Measurements from ENCODE around the gene SPTAN1. TPM values are rescaled to one million over a fixed set of nuclear protein-coding genes. Genes with fewer than 3 reads are reported as not detected.

Gene SPTAN1
- total and polyA plus RNA-seq, 8 donors: 58.6 to 155 (median 90.9) TPM

DNA sequence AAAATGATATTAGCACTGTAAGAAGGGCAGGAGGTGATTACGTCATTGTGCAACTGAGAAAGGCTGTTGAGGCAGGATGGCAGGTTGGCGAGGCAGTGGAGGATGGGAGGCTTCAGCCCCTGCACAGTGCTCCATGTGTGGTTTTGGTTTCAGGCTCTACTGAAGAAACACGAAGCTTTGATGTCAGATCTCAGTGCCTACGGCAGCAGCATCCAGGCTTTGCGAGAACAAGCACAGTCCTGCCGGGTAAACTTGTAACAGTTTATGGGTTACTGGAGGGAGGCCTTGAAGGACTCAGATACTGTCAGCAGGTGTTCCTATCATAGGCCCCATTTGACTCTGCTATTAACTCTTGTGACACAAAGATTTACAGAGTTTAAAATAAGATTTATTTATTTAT lies 35.1 kb downstream of the SPTAN1 start:
- Histone ChIP-seq H3K9me3 (no peaks in the 10 kb centered on the region), H3K4me3 (no peak overlapping the region), H3K4me1 (no peaks in the 10 kb centered on the region), H3K36me3 (peaks cover 5 to 85% (median 35%) of the 10 kb centered on the region in 3 donors), H3K27ac (no peak overlapping the region), H3K27me3 (no peaks in the 10 kb centered on the region)
- TF ChIP-seq, protein P1, sequence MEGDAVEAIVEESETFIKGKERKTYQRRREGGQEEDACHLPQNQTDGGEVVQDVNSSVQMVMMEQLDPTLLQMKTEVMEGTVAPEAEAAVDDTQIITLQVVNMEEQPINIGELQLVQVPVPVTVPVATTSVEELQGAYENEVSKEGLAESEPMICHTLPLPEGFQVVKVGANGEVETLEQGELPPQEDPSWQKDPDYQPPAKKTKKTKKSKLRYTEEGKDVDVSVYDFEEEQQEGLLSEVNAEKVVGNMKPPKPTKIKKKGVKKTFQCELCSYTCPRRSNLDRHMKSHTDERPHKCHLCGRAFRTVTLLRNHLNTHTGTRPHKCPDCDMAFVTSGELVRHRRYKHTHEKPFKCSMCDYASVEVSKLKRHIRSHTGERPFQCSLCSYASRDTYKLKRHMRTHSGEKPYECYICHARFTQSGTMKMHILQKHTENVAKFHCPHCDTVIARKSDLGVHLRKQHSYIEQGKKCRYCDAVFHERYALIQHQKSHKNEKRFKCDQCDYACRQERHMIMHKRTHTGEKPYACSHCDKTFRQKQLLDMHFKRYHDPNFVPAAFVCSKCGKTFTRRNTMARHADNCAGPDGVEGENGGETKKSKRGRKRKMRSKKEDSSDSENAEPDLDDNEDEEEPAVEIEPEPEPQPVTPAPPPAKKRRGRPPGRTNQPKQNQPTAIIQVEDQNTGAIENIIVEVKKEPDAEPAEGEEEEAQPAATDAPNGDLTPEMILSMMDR (IDR thresholded peaks at IDR 0.05): no peak
- intact Hi-C loops (cut with DNase I): no loop called here
- no peak for FAIRE-seq
- no peak for ATAC-seq
- no peak for DNase-seq
- WGBS, 2 donors: 69 to 72% methylated on average over 6 of the region's 6 CpGs

DNA sequence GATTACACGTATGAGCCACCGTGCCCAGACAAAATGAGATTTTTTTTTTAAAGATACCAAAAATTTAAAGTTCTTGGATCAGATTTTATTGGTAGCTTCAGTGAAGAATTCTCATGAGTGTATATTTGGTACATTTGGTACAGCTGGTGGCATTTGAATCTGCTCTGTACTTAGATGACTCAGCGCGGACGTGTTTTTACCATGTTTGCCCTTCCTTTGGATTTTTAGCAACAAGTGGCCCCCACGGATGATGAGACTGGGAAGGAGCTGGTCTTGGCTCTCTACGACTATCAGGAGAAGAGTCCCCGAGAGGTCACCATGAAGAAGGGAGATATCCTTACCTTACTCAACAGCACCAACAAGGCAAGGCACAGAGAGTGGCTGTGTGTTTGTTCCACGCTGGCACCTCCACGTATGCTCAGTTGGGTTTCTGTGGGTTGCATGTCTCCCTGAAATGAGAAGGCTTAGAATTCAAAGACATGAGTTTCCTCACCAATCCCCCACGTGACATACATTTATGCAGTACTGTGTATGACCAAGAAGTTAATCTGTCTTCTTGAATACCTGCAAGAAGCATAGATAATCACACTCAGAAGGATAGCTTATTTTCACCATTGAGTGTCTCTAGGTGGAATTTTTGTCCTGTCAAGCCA lies 36.3 kb downstream of the SPTAN1 start:
- TF ChIP-seq, protein P1 (IDR thresholded peaks at IDR 0.05): no peak
- ATAC-seq: no peak
- Histone ChIP-seq H3K27ac (no peak overlapping the region), H3K36me3 (peaks cover 0 to 85% (median 33%) of the 10 kb centered on the region in 3 donors), H3K4me1 (no peaks in the 10 kb centered on the region), H3K4me3 (no peak overlapping the region), H3K27me3 (no peaks in the 10 kb centered on the region), H3K9me3 (no peaks in the 10 kb centered on the region)
- 93 to 97% methylated on average over 11 of the region's 11 CpGs for WGBS, 2 donors
- intact Hi-C loops (cut with DNase I): no loop called here
- DNase-seq: no peak
- no peak for FAIRE-seq

DNA sequence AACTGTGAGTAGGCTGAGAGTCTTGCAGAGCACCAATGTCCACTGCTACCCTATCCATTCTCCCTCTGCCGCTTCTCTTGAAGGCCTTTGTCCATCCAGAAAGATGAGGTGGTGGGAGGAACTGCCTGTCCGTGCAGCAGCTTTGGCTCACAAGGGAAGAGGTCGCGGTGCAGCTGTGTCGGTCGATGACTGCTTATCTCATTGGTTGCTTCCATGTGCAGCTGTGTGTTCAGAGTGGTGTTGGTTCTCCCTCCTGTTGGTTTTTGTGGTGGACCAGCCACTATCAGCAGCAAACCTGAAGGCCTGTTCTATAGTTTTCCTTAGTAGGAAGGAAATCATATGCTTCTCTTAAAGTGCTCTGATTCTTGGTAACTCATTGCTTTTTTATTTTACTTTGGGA lies 40.7 kb downstream of the SPTAN1 start:
- 75 to 84% methylated on average over 6 of the region's 6 CpGs for WGBS, 2 donors
- Histone ChIP-seq H3K27ac (no peak overlapping the region), H3K4me3 (no peak overlapping the region), H3K9me3 (no peaks in the 10 kb centered on the region), H3K27me3 (no peaks in the 10 kb centered on the region), H3K36me3 (peaks cover 5 to 77% (median 31%) of the 10 kb centered on the region in 3 donors), H3K4me1 (no peaks in the 10 kb centered on the region)
- FAIRE-seq (no peak), DNase-seq (no peak), ATAC-seq (no peak)
- TF ChIP-seq, protein P1 (IDR thresholded peaks at IDR 0.05): no peak
- intact Hi-C loops (cut with DNase I): no loop called here

DNA sequence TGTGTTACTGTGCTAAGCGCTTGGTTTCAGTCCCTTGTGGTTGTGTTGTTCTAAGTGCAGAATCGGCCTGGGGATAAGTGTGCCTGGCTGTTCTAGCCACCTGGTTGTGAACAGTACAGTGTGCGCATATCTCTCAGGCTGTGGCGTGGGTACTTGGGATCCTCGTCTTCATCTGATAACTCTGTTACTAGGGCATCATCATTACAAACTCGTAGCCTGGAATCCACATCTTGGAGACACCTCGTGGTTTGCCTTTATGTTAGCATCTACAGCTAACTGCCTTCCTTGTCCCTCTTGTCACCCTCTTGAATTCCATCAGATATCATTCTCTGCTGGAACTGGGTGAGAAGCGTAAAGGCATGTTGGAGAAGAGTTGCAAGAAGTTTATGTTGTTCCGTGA lies 41.5 kb downstream of the SPTAN1 start:
- no peaks in the 10 kb centered on the region for H3K9me3 ChIP-seq
- ATAC-seq (no peak), FAIRE-seq (no peak), DNase-seq (no peak)
- WGBS, 2 donors: 90% methylated on average over 9 of the region's 9 CpGs
- no peaks in the 10 kb centered on the region for H3K27me3 ChIP-seq
- no peak overlapping the region for H3K27ac ChIP-seq
- H3K4me1 ChIP-seq: no peaks in the 10 kb centered on the region
- intact Hi-C loops (cut with DNase I): no loop called here
- TF ChIP-seq, protein P1 (IDR thresholded peaks at IDR 0.05): no peak
- H3K36me3 ChIP-seq: peaks cover 5 to 79% (median 34%) of the 10 kb centered on the region in 3 donors
- no peak overlapping the region for H3K4me3 ChIP-seq

DNA sequence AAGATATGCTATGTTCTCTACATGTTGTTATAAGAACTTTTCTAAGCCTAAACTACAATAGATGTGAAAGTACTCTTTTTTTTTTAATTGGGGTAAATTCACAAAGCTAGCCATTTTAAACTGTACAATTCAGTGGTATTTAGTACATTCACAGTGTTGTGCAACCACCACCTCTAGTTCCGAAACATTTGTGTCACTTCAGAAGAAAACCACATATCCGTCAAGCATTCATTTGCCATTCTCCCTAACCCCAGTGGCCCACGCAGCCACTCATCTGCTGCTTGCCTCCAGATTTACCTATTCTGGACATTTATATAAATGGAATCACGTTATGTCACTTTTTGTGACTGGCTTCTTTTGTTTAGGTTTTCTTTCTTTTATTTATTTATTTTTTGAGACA lies 43.1 kb downstream of the SPTAN1 start:
- Histone ChIP-seq H3K36me3 (peaks cover 5 to 85% (median 41%) of the 10 kb centered on the region in 3 donors), H3K9me3 (no peaks in the 10 kb centered on the region), H3K4me1 (no peaks in the 10 kb centered on the region), H3K4me3 (no peak overlapping the region), H3K27me3 (no peaks in the 10 kb centered on the region), H3K27ac (no peak overlapping the region)
- no peak for DNase-seq
- WGBS, 2 donors: 92 to 93% methylated on average over 4 of the region's 4 CpGs
- TF ChIP-seq, protein P1 (IDR thresholded peaks at IDR 0.05): no peak
- intact Hi-C loops (cut with DNase I): no loop called here
- no peak for FAIRE-seq
- ATAC-seq: no peak
